Hepatocyte (in vitro differentiated cells): ENCODE data around the gene TRIM59.

ENCODE experiments used
- EZH2 ChIP-seq: fragments of 200-600 bp; sonication (generic); IDR thresholded peaks from 2 replicates; pipeline ENCODE4 v1.6.1; 2016; ENCODE audit warnings: antibody characterized with exemption, mild to moderate bottlenecking, borderline replicate concordance
- EZH2phosphoT487 ChIP-seq: fragments of 200-600 bp; sonication (generic); IDR thresholded peaks from one replicate; pipeline ENCODE4 v1.6.1; 2018; ENCODE audit warnings: antibody characterized with exemption, mild to moderate bottlenecking, low read depth, moderate library complexity; ENCODE audit not compliant: unreplicated experiment, severe bottlenecking
- TF ChIP-seq, protein P1 (sequence below): fragments of 200-600 bp; sonication (generic); IDR thresholded peaks from 2 replicates; pipeline ENCODE4 v1.5.1; 2016; ENCODE audit warnings: antibody characterized with exemption, mild to moderate bottlenecking; ENCODE audit not compliant: poor library complexity

DNA sequence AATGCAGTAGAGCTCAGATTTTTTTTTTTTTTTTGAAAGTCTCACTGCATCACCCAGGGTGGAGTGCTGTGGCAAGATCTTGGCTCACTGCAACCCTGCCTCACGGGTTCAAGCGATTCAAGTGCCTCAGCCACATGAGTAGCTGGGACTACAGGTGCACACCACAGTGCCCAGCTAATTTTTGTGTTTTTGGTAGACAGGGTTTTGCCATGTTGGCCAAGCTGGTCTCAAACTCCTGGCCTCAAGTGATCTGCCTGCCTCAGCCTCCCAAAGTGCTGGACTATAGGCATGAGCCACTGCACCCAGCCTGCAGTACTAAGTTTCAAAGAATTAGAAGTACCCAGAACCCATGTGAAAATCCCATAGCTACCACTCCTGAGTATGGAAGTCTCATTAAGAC is 14.5 kb downstream of the TRIM59 start:
- TF ChIP-seq, protein P1, sequence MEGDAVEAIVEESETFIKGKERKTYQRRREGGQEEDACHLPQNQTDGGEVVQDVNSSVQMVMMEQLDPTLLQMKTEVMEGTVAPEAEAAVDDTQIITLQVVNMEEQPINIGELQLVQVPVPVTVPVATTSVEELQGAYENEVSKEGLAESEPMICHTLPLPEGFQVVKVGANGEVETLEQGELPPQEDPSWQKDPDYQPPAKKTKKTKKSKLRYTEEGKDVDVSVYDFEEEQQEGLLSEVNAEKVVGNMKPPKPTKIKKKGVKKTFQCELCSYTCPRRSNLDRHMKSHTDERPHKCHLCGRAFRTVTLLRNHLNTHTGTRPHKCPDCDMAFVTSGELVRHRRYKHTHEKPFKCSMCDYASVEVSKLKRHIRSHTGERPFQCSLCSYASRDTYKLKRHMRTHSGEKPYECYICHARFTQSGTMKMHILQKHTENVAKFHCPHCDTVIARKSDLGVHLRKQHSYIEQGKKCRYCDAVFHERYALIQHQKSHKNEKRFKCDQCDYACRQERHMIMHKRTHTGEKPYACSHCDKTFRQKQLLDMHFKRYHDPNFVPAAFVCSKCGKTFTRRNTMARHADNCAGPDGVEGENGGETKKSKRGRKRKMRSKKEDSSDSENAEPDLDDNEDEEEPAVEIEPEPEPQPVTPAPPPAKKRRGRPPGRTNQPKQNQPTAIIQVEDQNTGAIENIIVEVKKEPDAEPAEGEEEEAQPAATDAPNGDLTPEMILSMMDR, result no peak
- TF ChIP-seq EZH2phosphoT487 (no peak), EZH2 (no peak)
